Endothelial cell of hepatic sinusoid (primary cell): ENCODE measurements around the gene STAU1.

Experiments
- in situ Hi-C: cut with HindIII; loops from 2 replicates; pipeline ENCODE4 v1.10.0; 2017; ENCODE audit warnings: low sequenced_read_pairs

STAU1 gene

DNA sequence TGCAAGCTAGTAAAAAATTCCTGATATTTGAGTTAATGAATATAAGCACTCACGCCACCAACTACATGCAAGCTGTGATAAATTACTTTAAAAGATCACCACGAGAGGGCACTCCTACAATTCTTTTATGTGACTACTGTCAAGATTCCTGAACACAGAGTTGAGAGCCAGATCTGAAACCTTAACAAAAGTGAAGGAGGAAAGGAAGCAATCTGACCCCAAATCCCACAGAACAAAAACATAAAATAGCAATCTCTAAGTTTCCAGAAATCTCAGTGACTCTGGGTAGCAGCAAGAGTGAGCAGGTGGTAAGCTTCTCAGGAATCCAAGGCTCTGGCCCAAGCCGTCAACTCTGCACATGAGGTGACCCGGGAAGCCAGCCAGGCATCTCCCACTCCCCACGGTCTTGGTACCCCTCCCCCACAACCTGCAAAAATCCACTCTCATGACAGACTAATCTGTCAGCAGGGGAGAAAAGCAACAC lies 55.1 kb downstream of the STAU1 start:
- in situ Hi-C loops: loop anchor here (5.0 kb wide), 3 partner anchors 39 to 109 kb away; partner anchors contain the start of gene CSE1L

DNA sequence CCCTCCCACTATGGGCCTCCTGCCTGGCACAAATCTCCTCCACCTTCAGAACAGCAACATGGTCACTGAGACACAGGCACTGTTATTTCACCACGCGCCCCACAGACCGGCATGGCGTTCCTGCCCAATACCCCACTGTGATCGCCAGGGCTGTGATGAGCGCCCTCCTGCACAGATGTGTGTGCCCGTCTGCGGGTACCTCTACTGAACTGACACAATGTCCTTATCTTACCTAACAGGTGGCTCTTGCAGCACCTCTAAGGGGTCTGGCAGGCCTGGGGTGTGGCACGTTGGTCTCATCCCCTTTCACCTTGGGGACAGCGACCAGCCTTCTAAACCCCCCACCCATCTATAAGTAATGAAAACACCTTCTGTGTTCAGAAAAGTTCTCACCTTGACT lies 64.2 kb downstream of the STAU1 start:
- in situ Hi-C loops: no loop called here

DNA sequence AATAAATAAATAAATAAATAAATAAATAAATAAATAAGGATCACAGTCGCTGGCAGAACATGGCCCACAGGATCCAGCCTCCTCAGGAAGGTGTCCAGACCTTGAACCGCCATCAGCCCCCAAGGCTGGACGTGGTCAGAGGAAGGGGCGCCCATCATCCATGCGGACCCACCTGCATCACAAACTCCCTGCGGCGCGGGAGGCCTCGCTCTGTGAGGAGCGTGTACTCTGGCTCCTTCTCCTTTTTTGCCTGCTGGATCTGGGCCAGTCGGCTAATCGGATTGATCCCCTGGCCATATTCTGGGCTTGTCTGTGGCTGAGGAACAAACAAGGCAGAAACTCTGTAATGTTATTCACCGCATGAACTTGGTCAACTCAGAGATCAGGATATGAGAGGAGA lies 65.2 kb downstream of the STAU1 start:
- in situ Hi-C loops: no loop called here

DNA sequence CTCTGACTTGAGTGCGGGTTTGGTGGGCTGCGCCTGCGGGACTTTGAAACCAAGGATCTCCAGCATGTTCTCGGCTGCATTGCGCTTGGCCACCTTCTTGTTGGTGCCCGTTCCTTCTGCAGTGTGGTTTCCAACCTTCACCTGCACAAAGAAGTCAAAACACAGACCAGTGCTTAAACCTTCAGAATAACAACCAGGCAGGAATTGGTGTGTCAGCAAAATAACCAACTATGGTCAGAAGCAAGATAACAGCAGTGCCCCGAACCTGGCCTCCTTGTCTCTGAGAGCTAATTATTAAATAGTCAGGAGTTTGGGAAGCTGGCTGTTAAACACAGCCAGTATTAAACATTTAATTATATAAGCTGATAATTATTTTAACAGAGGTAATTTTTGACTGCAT lies 68.1 kb downstream of the STAU1 start:
- in situ Hi-C loops: no loop called here

DNA sequence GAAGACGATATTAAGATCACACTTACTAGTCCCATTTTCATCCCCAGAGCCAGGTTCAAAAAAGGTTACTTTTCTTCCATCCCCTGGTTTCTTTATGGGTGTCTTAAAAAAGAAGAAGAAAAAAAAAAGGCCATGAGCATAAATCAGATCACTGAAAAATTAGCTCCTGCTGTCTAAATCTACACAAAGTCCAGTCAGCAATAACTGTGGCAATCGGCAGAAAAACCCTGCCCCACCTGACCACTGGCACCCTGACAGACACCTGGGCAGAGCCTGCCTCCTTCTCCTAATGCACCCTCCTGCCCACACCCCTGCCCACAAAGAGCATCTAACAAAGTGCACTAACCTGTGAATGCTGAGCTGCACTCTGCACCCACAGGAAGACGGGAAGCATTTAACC lies 69.8 kb downstream of the STAU1 start:
- in situ Hi-C loops: no loop called here

DNA sequence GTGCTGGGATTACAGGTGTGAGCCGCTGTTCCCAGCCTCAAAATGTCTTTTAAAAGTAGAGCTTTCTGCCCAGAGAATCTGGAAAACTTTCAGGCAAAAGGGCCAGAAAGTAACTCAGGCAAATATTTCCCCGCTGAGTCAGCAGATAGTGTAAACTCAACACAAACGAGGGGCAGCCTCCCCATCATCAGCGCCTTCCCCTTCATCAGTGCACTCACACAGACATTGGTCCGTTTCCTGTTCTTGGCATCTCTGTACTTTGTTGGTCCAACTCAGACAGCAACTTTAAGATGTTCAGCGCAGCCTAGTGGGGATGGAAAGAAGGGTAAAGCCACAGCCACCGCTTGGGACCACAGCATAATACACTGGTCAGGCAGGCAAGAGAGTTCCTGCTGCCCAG lies 72.6 kb downstream of the STAU1 start:
- in situ Hi-C loops: no loop called here

DNA sequence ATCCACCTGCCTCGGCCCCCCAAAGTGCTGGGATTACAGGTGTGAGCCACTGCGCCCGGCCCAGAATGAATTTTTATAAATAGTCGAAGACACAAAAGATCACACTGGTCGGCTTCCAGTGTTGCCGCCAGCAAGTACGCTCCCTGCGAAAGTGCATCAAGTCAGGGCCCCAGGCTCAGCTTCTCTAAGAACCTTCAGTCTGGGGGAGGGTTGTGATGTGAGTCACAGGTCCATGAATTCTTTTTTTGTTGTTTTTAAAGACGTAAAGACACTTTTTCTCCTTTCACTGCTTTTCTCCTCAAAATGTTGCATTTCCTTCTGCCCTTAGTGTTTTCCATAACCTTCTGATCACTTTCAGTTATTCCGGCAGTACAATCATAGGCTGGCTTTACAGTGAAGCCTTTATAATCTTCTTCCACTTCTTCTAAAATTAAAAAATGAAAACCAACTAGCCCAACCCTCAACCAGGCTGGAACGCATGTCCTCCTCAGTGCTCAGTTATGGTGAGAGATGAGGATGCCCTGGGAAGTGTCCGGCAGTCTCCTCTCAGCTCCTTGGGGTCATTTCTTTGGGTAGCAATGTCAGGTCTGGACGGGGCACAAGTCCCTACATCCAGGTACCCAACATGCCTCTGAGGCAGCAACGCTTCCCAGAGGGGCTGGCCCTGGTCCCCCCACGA lies 75.4 kb downstream of the STAU1 start:
- in situ Hi-C loops: no loop called here

DNA sequence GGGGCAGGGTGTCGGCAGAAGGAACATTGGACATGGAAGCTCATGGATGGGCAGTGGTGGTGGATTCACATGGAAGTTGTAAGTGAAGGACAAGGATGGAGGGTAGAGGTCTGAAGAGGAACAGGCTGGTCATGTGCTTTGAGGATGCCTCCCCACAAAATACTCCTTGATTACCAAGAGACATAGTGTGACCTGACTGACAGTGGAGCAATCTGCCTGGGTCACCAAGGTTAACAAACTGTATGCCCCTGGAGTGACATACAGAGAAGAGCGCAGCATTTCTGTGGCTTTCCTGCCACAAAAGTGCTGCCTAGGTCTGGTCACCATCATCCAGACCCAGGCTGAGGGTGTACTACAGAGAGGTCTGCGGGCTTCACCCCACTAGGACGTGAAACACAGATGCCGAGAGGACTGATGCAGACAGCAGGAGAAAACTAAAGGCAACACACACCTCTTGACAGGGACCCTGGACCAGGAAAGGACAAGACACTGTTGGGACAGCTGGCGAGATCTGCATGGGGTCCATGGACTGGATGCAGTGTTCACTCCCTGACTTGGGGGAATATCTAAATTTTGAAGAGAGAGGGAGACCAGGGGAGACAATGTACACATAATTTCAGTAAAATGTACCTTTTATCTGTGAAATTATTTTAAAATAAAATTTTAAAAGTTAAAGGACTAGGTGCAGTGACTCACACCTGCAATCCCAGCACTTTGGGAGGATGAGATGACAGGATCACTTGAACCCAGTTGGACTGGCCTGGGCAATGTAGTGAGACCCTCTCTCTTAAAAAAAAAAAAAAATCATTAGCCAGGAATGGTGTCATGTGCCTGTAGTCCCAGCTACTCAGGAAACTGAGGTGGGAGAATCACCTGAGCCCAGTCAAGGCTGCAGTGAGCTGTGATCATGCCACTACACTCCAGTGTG lies 77.1 kb downstream of the STAU1 start:
- in situ Hi-C loops: no loop called here

DNA sequence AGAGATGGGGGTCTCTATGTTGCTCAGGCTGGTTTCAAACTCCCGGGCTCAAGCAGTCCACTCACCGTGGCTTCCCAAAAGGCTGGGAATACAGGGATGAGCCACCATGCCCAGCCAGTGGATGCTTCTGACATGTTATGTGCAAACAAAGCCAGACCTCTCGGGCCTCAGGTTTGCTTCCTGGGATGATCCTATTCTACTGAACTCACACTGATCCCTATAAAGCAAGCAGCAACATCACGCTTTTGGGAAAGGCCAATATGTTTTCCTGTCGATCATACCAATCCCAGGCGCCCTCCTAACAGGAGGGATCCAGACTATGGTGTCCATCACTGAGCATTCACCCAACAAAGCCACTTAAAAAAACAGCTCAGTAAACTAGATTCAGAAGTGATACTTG lies 81.8 kb downstream of the STAU1 start:
- in situ Hi-C loops: loop anchor here (10.0 kb wide), 1 partner anchor 48 kb away; no protein-coding TSS in a partner anchor

DNA sequence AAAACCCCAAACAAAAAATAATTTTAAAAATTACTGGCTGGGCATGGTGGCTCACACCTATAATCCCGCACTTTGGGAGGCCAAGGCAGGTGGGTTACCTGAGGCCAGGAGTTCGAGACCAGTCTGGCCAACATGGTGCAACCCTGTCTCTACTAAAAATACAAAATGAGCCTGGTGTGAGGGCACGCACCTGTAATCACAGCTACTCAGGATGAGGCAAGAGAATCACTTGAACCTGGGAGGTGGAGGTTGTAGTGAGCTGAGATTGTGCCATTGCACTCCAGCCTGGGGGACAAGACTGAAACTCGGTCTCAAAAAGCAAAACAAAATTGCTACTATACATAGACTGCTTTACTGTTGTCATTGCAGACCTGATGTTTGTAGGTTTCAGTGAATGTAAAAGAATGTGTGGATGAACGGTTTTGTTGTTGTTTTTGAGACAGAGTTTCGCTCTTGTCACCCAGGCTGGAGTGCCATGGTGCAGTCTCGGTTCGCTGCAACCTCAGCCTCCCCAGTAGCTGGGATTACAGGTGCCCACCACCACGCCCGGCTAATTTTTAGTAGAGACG lies 83.1 kb downstream of the STAU1 start:
- in situ Hi-C loops: loop anchor here (10.0 kb wide), 1 partner anchor 50 kb away; no protein-coding TSS in a partner anchor

DNA sequence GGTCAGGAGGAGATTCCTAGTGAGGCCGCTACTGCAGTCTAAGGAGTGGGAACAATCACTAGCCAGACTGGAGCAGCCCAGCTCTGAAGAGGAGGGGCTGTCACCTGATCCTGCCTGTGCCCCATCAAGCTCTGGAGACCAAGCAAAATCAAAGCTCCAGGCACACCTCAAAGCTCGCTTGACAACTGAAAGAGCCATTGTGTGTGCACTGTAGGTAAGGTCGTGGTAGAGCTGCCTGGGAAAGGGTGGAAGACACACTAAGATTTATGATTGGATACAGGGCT lies 83.8 kb downstream of the STAU1 start:
- in situ Hi-C loops: loop anchor here (10.0 kb wide), 1 partner anchor 50 kb away; no protein-coding TSS in a partner anchor

DNA sequence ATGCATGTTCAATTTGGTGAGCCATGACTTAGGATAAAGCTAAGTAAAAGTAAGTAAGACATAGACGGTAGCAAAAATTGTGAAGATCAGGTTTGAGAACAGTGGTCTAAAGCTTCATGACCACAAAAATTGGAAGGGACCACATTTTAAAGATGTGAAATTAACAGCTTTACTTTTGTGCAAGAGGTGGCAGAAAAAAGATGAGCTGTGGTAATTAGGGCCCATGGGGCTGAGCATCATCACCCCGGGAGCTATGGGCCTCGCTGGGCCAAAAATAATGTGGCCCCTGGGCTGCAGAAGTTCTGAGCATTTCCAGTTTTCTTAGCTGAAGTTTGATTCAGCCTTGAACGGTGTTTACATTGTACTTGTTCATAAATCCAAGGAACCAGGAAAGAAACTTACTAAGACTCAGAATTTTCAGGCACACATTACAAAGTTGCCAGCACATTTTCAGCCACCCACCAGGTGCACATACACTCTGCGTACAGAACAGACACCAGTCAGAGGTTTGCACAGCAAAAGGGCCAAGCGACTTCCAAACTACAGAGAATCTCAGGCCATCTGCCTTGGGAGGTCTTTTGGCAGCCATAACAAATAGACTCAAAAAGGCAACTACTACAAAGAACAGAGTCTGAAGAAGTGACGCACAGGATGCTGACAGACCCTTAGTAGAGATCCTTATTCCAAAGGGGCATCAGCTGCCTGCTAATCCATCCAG lies 84.3 kb downstream of the STAU1 start:
- in situ Hi-C loops: loop anchor here (10.0 kb wide), 1 partner anchor 51 kb away; no protein-coding TSS in a partner anchor

DNA sequence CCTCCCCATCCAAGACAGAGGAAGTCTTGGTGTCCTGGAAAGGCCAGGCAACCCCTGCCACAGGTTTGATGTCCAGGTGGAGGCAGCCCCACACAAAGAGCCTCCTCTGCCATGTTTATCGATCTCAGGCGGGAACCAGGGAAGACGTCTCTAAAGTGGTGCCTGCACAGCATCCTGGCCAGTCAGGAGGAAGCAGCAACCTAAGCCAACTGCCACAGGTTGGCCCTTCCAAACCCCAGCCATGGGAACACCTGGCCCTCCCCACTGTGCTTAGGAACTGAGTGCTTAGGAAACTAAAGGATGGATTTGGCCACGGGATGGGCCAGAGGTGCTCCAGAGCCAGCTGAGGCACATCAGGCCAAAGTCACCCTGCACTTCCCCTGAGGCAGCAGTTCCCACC lies 85.1 kb downstream of the STAU1 start:
- in situ Hi-C loops: loop anchor here (10.0 kb wide), 1 partner anchor 52 kb away; no protein-coding TSS in a partner anchor

DNA sequence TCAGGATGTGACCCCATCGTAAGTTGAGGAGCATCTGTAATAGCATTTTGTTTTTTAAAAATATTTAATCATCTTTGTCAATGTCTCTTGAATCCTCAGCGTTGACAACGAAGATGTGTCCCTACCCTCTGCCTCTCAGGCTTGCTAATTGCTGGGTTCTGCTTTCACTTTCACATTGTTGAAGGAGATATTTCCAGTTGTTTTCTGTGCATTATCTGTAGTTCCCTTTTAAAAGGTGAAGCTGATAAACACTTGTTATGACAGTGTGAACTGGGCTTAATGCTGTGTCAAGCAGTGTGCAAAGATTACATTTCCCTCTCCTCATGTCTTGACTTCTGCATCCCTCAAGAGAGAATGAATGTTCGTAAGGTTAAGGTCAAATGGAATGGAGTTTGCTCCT lies 87.2 kb downstream of the STAU1 start:
- in situ Hi-C loops: loop anchor here (10.0 kb wide), 1 partner anchor 54 kb away; no protein-coding TSS in a partner anchor

DNA sequence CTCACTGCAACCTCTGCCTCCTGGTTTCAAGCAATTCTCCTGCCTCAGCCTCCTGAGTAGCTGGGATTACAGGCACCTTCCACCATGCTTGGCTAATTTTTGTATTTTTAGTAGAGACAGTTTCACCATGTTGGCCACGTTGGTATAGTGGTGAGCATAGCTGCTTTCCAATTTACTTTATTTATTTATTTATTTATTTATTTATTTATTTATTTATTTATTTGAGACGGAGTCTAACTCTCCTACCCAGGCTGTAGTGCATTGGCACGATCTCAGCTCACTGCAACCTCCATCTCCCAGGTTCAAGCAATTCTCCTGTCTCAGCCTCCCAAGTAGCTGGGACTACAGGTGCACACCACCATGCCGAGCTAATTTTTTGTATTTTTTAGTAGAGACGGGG lies 87.8 kb downstream of the STAU1 start:
- in situ Hi-C loops: loop anchor here (10.0 kb wide), 1 partner anchor 55 kb away; no protein-coding TSS in a partner anchor

DNA sequence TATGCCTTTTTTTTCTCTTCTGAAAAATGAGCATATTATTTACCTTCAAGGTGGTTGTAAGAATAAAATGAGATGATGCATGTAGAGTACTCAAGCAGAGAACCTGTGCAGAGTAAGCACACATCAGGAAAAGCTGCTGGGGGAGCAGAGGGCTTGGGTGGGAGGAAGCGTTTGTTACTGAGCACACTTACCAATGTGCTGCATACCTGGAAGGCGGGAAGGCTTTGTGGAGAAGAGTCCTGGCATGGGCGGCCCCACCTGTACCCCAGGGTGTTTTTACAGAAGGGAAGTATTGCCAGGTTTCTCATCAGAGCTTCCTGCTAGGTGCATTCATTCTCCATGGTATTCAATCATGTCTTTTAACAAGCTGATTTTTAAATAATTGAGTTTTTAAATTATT lies 89.1 kb downstream of the STAU1 start:
- in situ Hi-C loops: no loop called here

DNA sequence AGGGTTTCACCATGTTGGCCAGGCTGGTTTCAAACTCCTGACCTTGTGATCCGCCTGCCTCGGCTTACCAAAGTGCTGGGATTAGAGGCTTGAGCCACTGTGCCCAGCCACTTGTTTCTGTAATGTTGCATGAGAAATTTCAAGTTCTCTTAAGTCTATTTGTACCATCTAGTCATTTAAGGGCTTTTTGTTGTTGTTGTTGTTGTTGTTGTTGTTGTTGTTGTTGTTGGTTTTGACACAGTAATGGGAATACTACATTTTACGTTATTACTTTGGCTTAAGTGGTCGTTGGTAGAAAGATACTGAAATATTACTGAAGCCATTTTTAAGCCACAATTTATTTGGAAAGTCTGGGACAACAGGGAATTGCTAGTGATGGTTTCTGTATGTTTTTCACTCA lies 90.0 kb downstream of the STAU1 start:
- in situ Hi-C loops: no loop called here

DNA sequence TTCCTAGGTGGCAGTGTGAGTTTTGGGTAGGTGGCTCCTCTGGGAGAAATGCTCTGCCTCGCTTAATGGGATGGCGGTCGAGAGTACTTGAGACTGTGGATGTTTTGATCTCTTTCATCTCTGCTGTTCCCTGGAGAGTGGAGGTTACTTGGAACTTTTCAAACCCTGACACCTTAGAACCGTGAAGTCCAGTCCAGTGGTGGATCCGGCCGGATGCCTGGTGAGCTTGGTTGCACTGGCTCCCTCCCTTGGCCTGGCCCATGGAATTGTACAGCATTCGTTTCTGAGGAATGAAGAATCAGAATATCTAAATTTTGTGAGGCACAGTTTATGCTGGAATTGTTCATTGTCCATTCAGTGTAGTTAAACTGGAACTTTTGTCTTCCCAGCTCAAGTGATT lies 91.0 kb downstream of the STAU1 start:
- in situ Hi-C loops: no loop called here

DNA sequence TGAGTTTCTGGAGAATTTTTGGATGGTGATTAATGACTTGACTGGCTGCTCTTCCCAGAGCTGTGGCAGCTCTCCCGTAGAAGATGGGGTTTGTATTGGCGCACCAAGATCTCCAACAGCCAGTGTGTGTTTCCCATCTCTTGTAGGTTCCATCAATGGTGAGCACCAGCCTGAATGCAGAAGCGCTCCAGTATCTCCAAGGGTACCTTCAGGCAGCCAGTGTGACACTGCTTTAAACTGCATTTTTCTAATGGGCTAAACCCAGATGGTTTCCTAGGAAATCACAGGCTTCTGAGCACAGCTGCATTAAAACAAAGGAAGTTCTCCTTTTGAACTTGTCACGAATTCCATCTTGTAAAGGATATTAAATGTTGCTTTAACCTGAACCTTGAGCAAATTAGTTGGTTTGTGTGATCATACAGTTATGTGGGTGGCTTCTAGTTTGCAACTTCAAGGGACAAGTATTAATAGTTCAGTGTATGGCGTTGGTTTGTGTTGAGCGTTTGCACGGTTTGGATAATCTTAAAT lies 91.9 kb downstream of the STAU1 start:
- in situ Hi-C loops: no loop called here

DNA sequence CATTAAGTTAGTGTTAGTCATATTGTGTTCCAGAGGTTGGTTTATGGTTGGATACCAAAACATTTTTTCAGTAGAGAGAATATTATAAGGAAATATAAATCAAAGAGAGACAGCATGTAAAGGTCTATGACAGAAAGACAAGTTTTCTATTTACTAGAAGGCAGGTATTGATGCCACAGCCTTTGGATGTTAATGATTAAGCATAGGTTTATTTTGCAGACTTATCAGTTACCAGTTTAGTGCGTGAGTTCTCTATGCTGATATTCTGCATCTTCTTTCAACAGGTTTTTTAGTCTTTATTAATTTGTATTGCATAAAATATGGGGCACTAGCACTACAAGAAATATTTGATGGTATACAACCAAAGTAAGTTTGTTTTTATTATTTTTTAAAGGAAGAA lies 96.4 kb downstream of the STAU1 start:
- in situ Hi-C loops: no loop called here

DNA sequence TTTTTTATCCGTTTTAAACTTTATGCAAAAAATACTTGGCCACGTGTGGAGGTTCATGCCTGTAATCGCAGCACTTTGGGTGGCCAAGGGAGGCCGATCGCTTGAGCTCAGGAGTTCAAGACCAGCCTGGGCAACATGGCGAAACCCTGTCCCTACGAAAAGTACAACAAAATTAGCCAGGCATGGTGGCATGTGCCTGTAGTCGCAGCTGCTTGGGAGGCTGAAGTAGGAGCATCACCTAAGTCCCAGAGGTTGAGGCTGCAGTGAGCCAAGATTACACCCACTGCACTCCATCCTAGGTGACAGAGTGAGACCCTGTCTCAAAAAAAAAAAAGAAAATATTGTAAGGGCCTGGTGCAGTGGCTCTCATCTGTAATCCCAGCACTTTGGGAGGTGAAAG lies 97.0 kb downstream of the STAU1 start:
- in situ Hi-C loops: no loop called here
